SK-N-SH (cell line): ENCODE results near the gene ADAMTS2. TPM values are rescaled to one million over a fixed set of nuclear protein-coding genes. Genes with fewer than 3 reads are reported as not detected.
"Not testable (repeated sequence)": the region's sequence is repeated elsewhere in the genome, so short reads cannot be mapped to it uniquely, and the experiment has no call there.

Experiments used
- CTCF ChIA-PET: fragments of 300-600, 350-600 bp; formaldehyde crosslinking; extraction: SDS; loops from one replicate; lab custom pipeline; 2021; lab: Yijun Ruan, JAX
- POLR2A ChIA-PET: fragments of 350-600 bp; sonication (Branson Sonifier 250); formaldehyde crosslinking; extraction: SDS; loops from one replicate; lab custom pipeline; 2020; ENCODE audit warnings: antibody characterized with exemption, inconsistent platforms; lab: Yijun Ruan, JAX
- DNase-seq: peaks from one replicate; pipeline ENCODE4 v3.0.0; 2012
- H2AFZ ChIP-seq: fragments of 200-600 bp; sonication (generic); 2 replicates; pipeline ENCODE4 v1.8.1; 2016; ENCODE audit warnings: antibody characterized with exemption, mild to moderate bottlenecking, low read depth
- H3F3A ChIP-seq: fragments of 200-600 bp; sonication (generic); replicated peaks from 2 replicates; pipeline ENCODE3; 2016; ENCODE audit warnings: antibody characterized with exemption, mild to moderate bottlenecking; ENCODE audit not compliant: insufficient read depth
- H3K27ac ChIP-seq, 2 experiments: fragments of 200-500 bp in 1 of 2; fragments of 200-600 bp in 1 of 2; sonication (Bioruptor generic) in 1 of 2; sonication (generic), shearing (Covaris generic) in 1 of 2; 2 replicates each; pipeline versions ENCODE4 v1.5.1 to v1.6.1; 2014 to 2016; ENCODE audit warnings: low read depth in 2 of 2, inconsistent platforms in 1 of 2, low read length in 1 of 2, mild to moderate bottlenecking in 1 of 2, mixed read lengths in 1 of 2
- H3K27me3 ChIP-seq: fragments of 200-600 bp; sonication (generic), shearing (Covaris generic); 2 replicates; pipeline ENCODE4 v1.6.1; 2016; ENCODE audit warnings: mixed run types; ENCODE audit not compliant: insufficient read depth
- H3K36me3 ChIP-seq, 2 experiments: fragments of 200-500 bp in 1 of 2; fragments of 200-600 bp in 1 of 2; sonication (Bioruptor generic) in 1 of 2; sonication (generic) in 1 of 2; replicated peaks in 1 of 2; 2 replicates each; pipeline versions ENCODE3 to v1.5.1; 2014 to 2016; ENCODE audit warnings: low read length in 1 of 2, mild to moderate bottlenecking in 1 of 2; ENCODE audit not compliant: insufficient read depth in 2 of 2, control insufficient read depth in 1 of 2
- H3K4me1 ChIP-seq, 2 experiments: fragments of 200-500 bp in 1 of 2; fragments of 200-600 bp in 1 of 2; sonication (Bioruptor generic) in 1 of 2; sonication (generic), shearing (Covaris generic) in 1 of 2; 2 replicates each; pipeline versions ENCODE4 v1.5.1 to v1.6.1; 2014 to 2016; ENCODE audit warnings: low read depth in 1 of 2, low read length in 1 of 2, mixed run types in 1 of 2; ENCODE audit not compliant: insufficient read depth in 2 of 2, control insufficient read depth in 1 of 2
- H3K4me2 ChIP-seq: fragments of 200-600 bp; sonication (generic), shearing (Covaris generic); 2 replicates; pipeline ENCODE4 v1.6.1; 2017; ENCODE audit warnings: mixed run types
- H3K4me3 ChIP-seq, 2 experiments: fragments of 200-500 bp in 1 of 2; fragments of 200-600 bp in 1 of 2; sonication (Bioruptor generic) in 1 of 2; sonication (generic), shearing (Covaris generic) in 1 of 2; 2 replicates each; pipeline versions ENCODE4 v1.5.1 to v1.8.1; 2014 to 2016; ENCODE audit warnings: low read depth in 2 of 2, inconsistent platforms in 1 of 2, low read length in 1 of 2, mild to moderate bottlenecking in 1 of 2, mixed read lengths in 1 of 2, moderate library complexity in 1 of 2
- H3K79me2 ChIP-seq: fragments of 200-600 bp; sonication (generic); 2 replicates; pipeline ENCODE4 v1.8.1; 2017; ENCODE audit warnings: mild to moderate bottlenecking; ENCODE audit not compliant: insufficient read depth
- H3K9ac ChIP-seq: fragments of 200-600 bp; sonication (generic); 2 replicates; pipeline ENCODE4 v1.6.1; 2017; ENCODE audit warnings: mixed run types
- H3K9me2 ChIP-seq: fragments of 200-600 bp; sonication (generic); 2 replicates; pipeline ENCODE4 v1.6.1; 2017; ENCODE audit warnings: mixed run types
- H3K9me3 ChIP-seq: fragments of 200-600 bp; sonication (generic); 2 replicates; pipeline ENCODE4 v1.6.1; 2017; ENCODE audit warnings: mixed run types, mild to moderate bottlenecking, moderate library complexity
- H4K20me1 ChIP-seq: fragments of 200-600 bp; sonication (generic); 2 replicates; pipeline ENCODE4 v1.6.1; 2017; ENCODE audit warnings: mild to moderate bottlenecking, mixed run types; ENCODE audit not compliant: insufficient read depth
- CHD2 ChIP-seq: fragments of 150-350 bp; IDR thresholded peaks from 2 replicates; pipeline ENCODE4 v1.6.1; 2018; ENCODE audit warnings: low read length; ENCODE audit not compliant: partially characterized antibody
- EP300 ChIP-seq, 2 experiments: IDR thresholded peaks; 2 replicates each; pipeline versions ENCODE4 v1.4.0 to v1.6.1; 2012; ENCODE audit warnings: borderline replicate concordance in 1 of 2, low read depth in 1 of 2, low read length in 1 of 2
- FOSL2 ChIP-seq: IDR thresholded peaks from 2 replicates; pipeline ENCODE4 v1.4.0; 2012; ENCODE audit warnings: low read depth, mild to moderate bottlenecking, moderate library complexity, borderline replicate concordance
- FOXJ3 ChIP-seq: sonication (generic); formaldehyde crosslinking; IDR thresholded peaks from 2 replicates; pipeline ENCODE4 v1.5.1; 2020; ENCODE audit warnings: mild to moderate bottlenecking, missing genetic modification reagents
- FOXM1 ChIP-seq: IDR thresholded peaks from 2 replicates; pipeline ENCODE4 v1.4.0; 2012; ENCODE audit warnings: low read depth, mild to moderate bottlenecking
- GATA2 ChIP-seq: sonication (generic); formaldehyde crosslinking; IDR thresholded peaks from 2 replicates; pipeline ENCODE4 v1.5.0; 2020; ENCODE audit warnings: mild to moderate bottlenecking, missing genetic modification reagents
- JUND ChIP-seq: IDR thresholded peaks from 2 replicates; pipeline ENCODE4 v1.4.0; 2012
- MXI1 ChIP-seq: IDR thresholded peaks from 2 replicates; pipeline ENCODE4 v1.6.1; 2012; ENCODE audit warnings: mild to moderate bottlenecking, low read depth, low read length, improper control_type of control experiment
- NFIC ChIP-seq: IDR thresholded peaks from 2 replicates; pipeline ENCODE4 v1.4.0; 2012; ENCODE audit warnings: borderline replicate concordance
- NRF1 ChIP-seq: IDR thresholded peaks from 2 replicates; pipeline ENCODE4 v1.6.1; 2012; ENCODE audit warnings: low read depth, mild to moderate bottlenecking, low read length
- RAD21 ChIP-seq: IDR thresholded peaks from 2 replicates; pipeline ENCODE4 v1.6.1; 2012; ENCODE audit warnings: mild to moderate bottlenecking, low read length
- RCOR1 ChIP-seq: fragments of 150-350 bp; IDR thresholded peaks from 2 replicates; pipeline ENCODE4 v1.6.1; 2017; ENCODE audit warnings: antibody characterized with exemption, low read length
- SMC3 ChIP-seq: IDR thresholded peaks from 2 replicates; pipeline ENCODE4 v1.6.1; 2012; ENCODE audit warnings: low read depth, low read length, improper control_type of control experiment
- TAF1 ChIP-seq: IDR thresholded peaks from 2 replicates; pipeline ENCODE4 v1.6.1; 2012; ENCODE audit warnings: low read depth, mild to moderate bottlenecking, low read length, moderate library complexity, borderline replicate concordance
- YY1 ChIP-seq: IDR thresholded peaks from 2 replicates; pipeline ENCODE4 v1.4.0; 2012; ENCODE audit warnings: low read depth, mild to moderate bottlenecking
- WGBS: methylation state at CpG from one replicate; pipeline ENCODE4 v1.1.6; 2017; ENCODE audit warnings: low lambda C conversion rate; 5-methylcytosine and 5-hydroxymethylcytosine counted together
- polyA plus RNA-seq, 3 experiments: library from polyadenylated mRNA; depleted of rRNA; stranded (reverse); fragments of >200 nt; gene quantifications; 2 replicates each; pipeline ENCODE4 v1.2.3, GENCODE V29; 2012
- TF ChIP-seq, protein P1 (sequence below): IDR thresholded peaks from 2 replicates; pipeline ENCODE4 v1.4.0; 2012; ENCODE audit warnings: low read depth, borderline replicate concordance
- TF ChIP-seq, protein P2 (sequence below): IDR thresholded peaks from 2 replicates; pipeline ENCODE4 v1.6.1; 2012; ENCODE audit warnings: mild to moderate bottlenecking, low read depth, low read length, moderate library complexity
- TF ChIP-seq, protein P3 (sequence below): IDR thresholded peaks from 2 replicates; pipeline ENCODE4; 2012

ADAMTS2 gene
- polyA plus RNA-seq, 1 of the 3 experiments (the other 2 are of a cell fraction), result 0.12 TPM

DNA sequence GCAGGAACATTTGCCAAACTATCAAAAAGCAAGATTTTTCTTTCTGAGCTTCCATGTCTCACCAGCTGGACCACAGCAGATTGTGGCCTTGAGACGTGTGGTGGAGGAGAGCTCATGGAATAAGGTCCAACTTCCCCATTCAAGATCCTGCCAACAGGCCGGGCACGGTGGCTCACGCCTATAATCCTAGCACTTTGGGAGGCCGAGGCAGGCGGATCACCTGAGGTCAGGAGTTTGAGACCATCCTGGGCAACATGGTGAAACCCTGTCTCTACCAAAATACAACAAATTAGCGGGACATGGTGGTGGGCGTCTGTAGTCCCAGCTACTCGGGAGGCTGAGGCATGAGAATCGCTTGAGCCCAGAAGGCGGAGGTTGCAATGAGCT, 59.5 kb downstream of the ADAMTS2 start:
- not testable (repeated sequence) for DNase-seq, H3K4me2 ChIP-seq
- CTCF ChIA-PET, result interaction anchor here (0.9 to 1.7 kb wide), 6 partner anchors 12 to 208 kb away, joined by 3 to 8 read pairs (median 6); no protein-coding TSS in a partner anchor

DNA sequence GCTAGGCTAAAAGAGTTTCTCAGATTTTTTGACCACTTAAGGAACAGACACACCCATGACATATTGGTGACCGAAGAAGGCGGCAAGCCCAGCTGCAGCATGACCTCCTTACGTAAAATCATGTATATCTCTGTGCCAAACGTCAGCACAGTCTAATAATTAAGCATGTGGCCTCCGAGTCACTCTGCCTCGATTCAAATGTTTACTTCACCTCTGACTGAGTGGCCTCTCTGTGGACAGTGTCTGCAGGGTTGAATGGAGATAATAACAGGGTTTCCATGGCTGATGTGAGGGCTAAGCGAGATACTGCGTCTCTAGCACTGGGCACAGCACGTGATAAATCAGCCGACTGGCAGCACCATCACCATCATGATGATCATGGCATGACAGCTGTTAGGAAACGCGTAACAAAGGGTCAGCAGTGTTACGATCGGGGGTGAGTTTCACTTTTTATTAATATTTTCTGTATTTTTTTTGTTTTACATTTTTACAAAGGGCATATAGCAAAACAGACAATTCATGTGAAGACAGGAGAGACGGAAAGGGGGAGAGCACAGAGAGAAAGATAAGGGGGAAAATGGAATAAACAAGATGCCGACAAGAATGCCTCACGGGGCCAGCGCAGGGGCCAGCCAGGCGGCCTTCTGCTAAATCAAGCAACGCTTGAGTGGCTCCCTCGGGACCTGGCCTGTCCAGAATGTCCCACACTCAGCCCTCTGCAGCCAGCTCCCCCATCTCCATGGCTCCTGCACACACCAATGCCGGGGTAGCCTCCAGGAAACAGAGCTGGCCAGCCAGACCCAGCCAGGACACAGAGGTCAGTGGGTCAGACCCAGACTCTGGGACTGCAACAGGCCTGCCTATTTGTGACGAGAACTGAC, 60.3 kb downstream of the ADAMTS2 start:
- Histone ChIP-seq H3K27me3 (no peaks in the 10 kb centered on the region), H3K9me3 (peaks cover 2% of the 10 kb centered on the region), H3F3A (no peaks in the 10 kb centered on the region)
- TF ChIP-seq NRF1, result no peak
- TF ChIP-seq FOSL2, result no peak
- peak; percentile 91 for TF ChIP-seq FOXJ3 (CRISPR knock-in tag)
- TF ChIP-seq, protein P1, sequence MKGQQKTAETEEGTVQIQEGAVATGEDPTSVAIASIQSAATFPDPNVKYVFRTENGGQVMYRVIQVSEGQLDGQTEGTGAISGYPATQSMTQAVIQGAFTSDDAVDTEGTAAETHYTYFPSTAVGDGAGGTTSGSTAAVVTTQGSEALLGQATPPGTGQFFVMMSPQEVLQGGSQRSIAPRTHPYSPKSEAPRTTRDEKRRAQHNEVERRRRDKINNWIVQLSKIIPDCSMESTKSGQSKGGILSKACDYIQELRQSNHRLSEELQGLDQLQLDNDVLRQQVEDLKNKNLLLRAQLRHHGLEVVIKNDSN, result no peak
- TF ChIP-seq RCOR1, result peak; percentile 80; the same call in 1 of the 2 replicates
- peak; percentile 58 for TF ChIP-seq GATA2
- no peak for TF ChIP-seq FOXM1
- TF ChIP-seq RAD21, result peak; percentile 14; the same call in 1 of the 2 replicates
- TF ChIP-seq EP300 (IDR thresholded peaks at IDR 0.05; ENCODE audit: borderline replicate concordance in 1 of 2, low read depth in 1 of 2, low read length in 1 of 2), result peak in 1 of 2 experiments; percentile 88; a peak in 2 of 4 replicates
- no peak for TF ChIP-seq JUND
- peak; percentile 83 for TF ChIP-seq CHD2
- no peak for TF ChIP-seq YY1
- TF ChIP-seq, protein P2, sequence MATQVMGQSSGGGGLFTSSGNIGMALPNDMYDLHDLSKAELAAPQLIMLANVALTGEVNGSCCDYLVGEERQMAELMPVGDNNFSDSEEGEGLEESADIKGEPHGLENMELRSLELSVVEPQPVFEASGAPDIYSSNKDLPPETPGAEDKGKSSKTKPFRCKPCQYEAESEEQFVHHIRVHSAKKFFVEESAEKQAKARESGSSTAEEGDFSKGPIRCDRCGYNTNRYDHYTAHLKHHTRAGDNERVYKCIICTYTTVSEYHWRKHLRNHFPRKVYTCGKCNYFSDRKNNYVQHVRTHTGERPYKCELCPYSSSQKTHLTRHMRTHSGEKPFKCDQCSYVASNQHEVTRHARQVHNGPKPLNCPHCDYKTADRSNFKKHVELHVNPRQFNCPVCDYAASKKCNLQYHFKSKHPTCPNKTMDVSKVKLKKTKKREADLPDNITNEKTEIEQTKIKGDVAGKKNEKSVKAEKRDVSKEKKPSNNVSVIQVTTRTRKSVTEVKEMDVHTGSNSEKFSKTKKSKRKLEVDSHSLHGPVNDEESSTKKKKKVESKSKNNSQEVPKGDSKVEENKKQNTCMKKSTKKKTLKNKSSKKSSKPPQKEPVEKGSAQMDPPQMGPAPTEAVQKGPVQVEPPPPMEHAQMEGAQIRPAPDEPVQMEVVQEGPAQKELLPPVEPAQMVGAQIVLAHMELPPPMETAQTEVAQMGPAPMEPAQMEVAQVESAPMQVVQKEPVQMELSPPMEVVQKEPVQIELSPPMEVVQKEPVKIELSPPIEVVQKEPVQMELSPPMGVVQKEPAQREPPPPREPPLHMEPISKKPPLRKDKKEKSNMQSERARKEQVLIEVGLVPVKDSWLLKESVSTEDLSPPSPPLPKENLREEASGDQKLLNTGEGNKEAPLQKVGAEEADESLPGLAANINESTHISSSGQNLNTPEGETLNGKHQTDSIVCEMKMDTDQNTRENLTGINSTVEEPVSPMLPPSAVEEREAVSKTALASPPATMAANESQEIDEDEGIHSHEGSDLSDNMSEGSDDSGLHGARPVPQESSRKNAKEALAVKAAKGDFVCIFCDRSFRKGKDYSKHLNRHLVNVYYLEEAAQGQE, result no peak
- no peak for TF ChIP-seq TAF1
- TF ChIP-seq, protein P3, sequence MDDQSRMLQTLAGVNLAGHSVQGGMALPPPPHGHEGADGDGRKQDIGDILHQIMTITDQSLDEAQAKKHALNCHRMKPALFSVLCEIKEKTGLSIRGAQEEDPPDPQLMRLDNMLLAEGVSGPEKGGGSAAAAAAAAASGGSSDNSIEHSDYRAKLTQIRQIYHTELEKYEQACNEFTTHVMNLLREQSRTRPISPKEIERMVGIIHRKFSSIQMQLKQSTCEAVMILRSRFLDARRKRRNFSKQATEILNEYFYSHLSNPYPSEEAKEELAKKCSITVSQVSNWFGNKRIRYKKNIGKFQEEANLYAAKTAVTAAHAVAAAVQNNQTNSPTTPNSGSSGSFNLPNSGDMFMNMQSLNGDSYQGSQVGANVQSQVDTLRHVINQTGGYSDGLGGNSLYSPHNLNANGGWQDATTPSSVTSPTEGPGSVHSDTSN, result no peak
- TF ChIP-seq SMC3, result peak; percentile 1; the same call in 1 of the 2 replicates
- TF ChIP-seq NFIC, result no peak
- TF ChIP-seq MXI1, result peak; percentile 61
- TF ChIP-seq, all 33 proteins: peak for 8
- Histone ChIP-seq H3K4me1 (peaks cover 0 to 66% of the 10 kb centered on the region in 2 experiments; a peak in 2 of 4 replicates), H3K36me3 (no peaks in the 10 kb centered on the region), H3K4me3 (no peak overlapping the region), H3K4me2 (no peak overlapping the region), H2AFZ (no peak overlapping the region), H3K27ac (peak overlapping the region in 1 of 2 experiments; percentile 97; a peak in 2 of 4 replicates), H4K20me1 (no peaks in the 10 kb centered on the region), H3K9ac (no peak overlapping the region), H3K79me2 (no peaks in the 10 kb centered on the region), H3K9me2 (no peaks in the 10 kb centered on the region)
- ChIA-PET CTCF (interaction anchor here (0.7 to 1.7 kb wide), 9 partner anchors 11 to 209 kb away, joined by 3 to 8 read pairs (median 4); no protein-coding TSS in a partner anchor), POLR2A (interaction anchor here (1.3 to 2.5 kb wide), 5 partner anchors 8 to 152 kb away, joined by 3 to 13 read pairs (median 6); no protein-coding TSS in a partner anchor)
- DNase-seq, result peak; percentile 89
- WGBS, result 48% methylated on average over 21 of the region's 23 CpGs

More for the DNA sequence above, 59.5 kb downstream of the ADAMTS2 start:
- not testable (repeated sequence) for H4K20me1 ChIP-seq, H2AFZ ChIP-seq, H3K79me2 ChIP-seq, H3K36me3 ChIP-seq, H3K9ac ChIP-seq, H3K4me3 ChIP-seq, H3K27me3 ChIP-seq, H3F3A ChIP-seq, H3K9me3 ChIP-seq, H3K9me2 ChIP-seq
- H3K27ac ChIP-seq, result peak overlapping the region in 1 of 2 experiments; percentile 97; a peak in 2 of 4 replicates
- 64% methylated on average over 11 of the region's 11 CpGs for WGBS
- POLR2A ChIA-PET, result interaction anchor here (0.7 to 2.5 kb wide), 6 partner anchors 9 to 151 kb away, joined by 3 to 13 read pairs (median 6); no protein-coding TSS in a partner anchor
- peaks cover 0 to 66% of the 10 kb centered on the region in 2 experiments; a peak in 2 of 4 replicates for H3K4me1 ChIP-seq
